Thoracic aorta (tissue), 2 donors: ENCODE results near the gene RPTOR. TPM values are rescaled to one million over a fixed set of nuclear protein-coding genes. Genes with fewer than 3 reads are reported as not detected.

Experiments used
- ATAC-seq: fragments of 150-250 bp; one replicate; pipeline ENCODE4 v1.8.0; 2017; ENCODE audit warnings: low read depth; ENCODE audit not compliant: insufficient number of reproducible peaks, low FRiP score
- DNase-seq: peaks from one replicate; pipeline ENCODE4 v3.0.0-alpha.2; 2020; ENCODE audit warnings: low spot score
- H3K27ac ChIP-seq, 2 donors: fragments of 200-600 bp; sonication (generic); 1 replicate in 1 of 2; 2 replicates in 1 of 2; pipeline ENCODE4 v1.5.1; 2016; ENCODE audit warnings: mild to moderate bottlenecking in 2 of 2, moderate library complexity in 2 of 2
- H3K27me3 ChIP-seq: fragments of 200-600 bp; sonication (generic); replicated peaks from 2 replicates; pipeline ENCODE4 v1.6.0; 2016; ENCODE audit warnings: mild to moderate bottlenecking; ENCODE audit not compliant: insufficient read depth
- H3K36me3 ChIP-seq: fragments of 200-600 bp; sonication (generic); one replicate; pipeline ENCODE4 v1.5.1; 2016
- H3K4me1 ChIP-seq, 2 donors: fragments of 200-600 bp; sonication (generic); 1 replicate in 1 of 2; 2 replicates in 1 of 2; pipeline versions ENCODE4 v1.5.1 to v1.6.0; 2016; ENCODE audit warnings: low read depth in 2 of 2, mild to moderate bottlenecking in 1 of 2; ENCODE audit not compliant: control insufficient read depth in 1 of 2
- H3K4me3 ChIP-seq: fragments of 200-600 bp; sonication (generic); 2 replicates; pipeline ENCODE4 v1.5.1; 2016; ENCODE audit warnings: mild to moderate bottlenecking
- H3K9me3 ChIP-seq: fragments of 200-600 bp; sonication (generic); 2 replicates; pipeline ENCODE4 v1.5.1; 2016
- CTCF ChIP-seq: fragments of 200-600 bp; sonication (generic); IDR thresholded peaks from one replicate; pipeline ENCODE4 v1.5.1; 2019; ENCODE audit warnings: antibody characterized with exemption
- total RNA-seq, 2 donors: library from RNA; depleted of rRNA; stranded (reverse); fragments of >200 nt; gene quantifications; one replicate each; pipeline versions ENCODE4 v1.1.0 to v1.2.3, GENCODE V29; 2016

The RPTOR gene
- total RNA-seq, 2 donors from 2014 or later: 42.0 to 47.4 TPM

DNA sequence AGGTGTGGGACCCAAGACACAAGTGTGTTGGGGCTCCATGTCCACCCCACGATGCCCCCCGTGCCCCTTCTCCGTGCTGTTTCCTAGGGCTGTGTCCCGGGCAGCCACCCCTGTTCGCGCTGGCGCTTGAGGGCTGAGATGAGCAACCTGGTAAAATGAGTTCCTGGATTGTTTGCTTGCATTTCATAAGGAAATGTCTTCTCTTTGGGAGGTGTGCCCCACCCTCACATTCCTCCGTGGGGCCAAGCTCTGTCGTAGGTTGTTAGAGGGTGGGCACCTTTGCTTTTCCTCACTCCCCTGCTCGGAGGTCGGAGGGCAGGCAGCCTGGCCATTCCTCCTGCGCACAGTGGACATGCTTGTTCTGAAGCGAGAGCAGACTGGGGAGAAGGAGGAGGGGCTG is 275.7 kb downstream of the RPTOR start:
- no peak overlapping the region for H3K27ac ChIP-seq
- no peak for TF ChIP-seq CTCF
- no peaks in the 10 kb centered on the region for H3K36me3 ChIP-seq
- H3K4me1 ChIP-seq: no peaks in the 10 kb centered on the region
- no peak for ATAC-seq
- H3K4me3 ChIP-seq: no peak overlapping the region
- DNase-seq: no peak
- no peaks in the 10 kb centered on the region for H3K27me3 ChIP-seq
- H3K9me3 ChIP-seq: no peaks in the 10 kb centered on the region

- Histone ChIP-seq H3K27me3 (no peaks in the 10 kb centered on the region), H3K4me3 (no peak overlapping the region), H3K36me3 (no peaks in the 10 kb centered on the region), H3K27ac (no peak overlapping the region), H3K4me1 (peaks cover 2 to 5% of the 10 kb centered on the region in 2 donors), H3K9me3 (no peaks in the 10 kb centered on the region)
- ATAC-seq (no peak), DNase-seq (no peak)
- no peak for TF ChIP-seq CTCF
Observed at GRCh38 chr17:80821546-80821945, 276.9 kb downstream of the RPTOR start.

DNA sequence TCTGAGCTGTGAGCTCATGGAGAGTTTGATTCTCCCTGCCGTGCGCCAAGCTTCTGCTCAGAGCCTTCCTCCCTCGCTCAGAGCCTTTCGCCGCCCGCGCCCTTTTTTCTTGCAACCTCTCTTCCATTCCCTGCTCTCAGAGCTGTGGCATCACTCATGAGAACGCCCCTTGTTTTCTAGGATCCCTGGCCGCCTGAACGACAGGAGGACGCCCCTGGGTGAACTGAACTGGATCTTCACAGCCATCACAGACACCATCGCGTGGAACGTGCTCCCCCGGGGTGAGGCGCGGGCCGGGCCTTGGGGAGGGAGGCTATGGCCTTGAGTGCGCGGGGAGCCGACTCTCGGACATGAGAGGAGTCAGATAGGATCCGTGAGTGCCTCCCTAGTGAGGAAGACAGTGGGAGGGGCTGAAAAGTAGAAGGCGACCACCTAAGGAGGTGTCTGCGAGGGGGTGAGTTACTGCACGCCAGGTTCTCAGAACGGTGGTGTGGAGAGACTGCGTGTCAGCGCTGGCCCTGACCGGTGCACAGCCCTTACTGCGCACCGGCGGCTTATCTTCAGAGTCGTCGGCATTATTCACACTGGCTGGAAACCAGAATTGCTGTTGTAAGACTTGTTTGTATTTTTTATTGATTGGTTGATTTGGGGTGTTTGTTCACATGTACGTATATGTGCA is 277.5 kb downstream of the RPTOR start:
- Histone ChIP-seq H3K36me3 (no peaks in the 10 kb centered on the region), H3K4me3 (no peak overlapping the region), H3K27ac (no peak overlapping the region), H3K27me3 (no peaks in the 10 kb centered on the region), H3K4me1 (peaks cover 6 to 11% of the 10 kb centered on the region in 2 donors), H3K9me3 (no peaks in the 10 kb centered on the region)
- DNase-seq (no peak), ATAC-seq (no peak)
- TF ChIP-seq CTCF: no peak

GRCh38 chr17:80822700-80823410 is 278.2 kb downstream of the RPTOR start:
- Histone ChIP-seq H3K27me3 (no peaks in the 10 kb centered on the region), H3K9me3 (no peaks in the 10 kb centered on the region), H3K36me3 (no peaks in the 10 kb centered on the region), H3K4me3 (no peak overlapping the region), H3K4me1 (peaks cover 10 to 17% of the 10 kb centered on the region in 2 donors), H3K27ac (no peak overlapping the region)
- TF ChIP-seq CTCF: no peak
- ATAC-seq: no peak
- DNase-seq: no peak

- no peaks in the 10 kb centered on the region for H3K27me3 ChIP-seq
- no peaks in the 10 kb centered on the region for H3K9me3 ChIP-seq
- H3K4me3 ChIP-seq: no peak overlapping the region
- no peak overlapping the region for H3K27ac ChIP-seq
- H3K4me1 ChIP-seq: peaks cover 10 to 17% of the 10 kb centered on the region in 2 donors
- no peaks in the 10 kb centered on the region for H3K36me3 ChIP-seq
- no peak for ATAC-seq
- TF ChIP-seq CTCF: no peak
- DNase-seq: no peak
Observed at GRCh38 chr17:80824549-80825470, 280.2 kb downstream of the RPTOR start.
